NCI-H524 (cell line): ENCODE measurements around the gene BCKDHA.
"Not testable (repeated sequence)": the region's sequence is repeated elsewhere in the genome, so short reads cannot be mapped to it uniquely, and the experiment has no call there.

Source experiments
- DNase-seq, 2 experiments: peaks; one replicate each; lab custom pipeline; 2025; lab: John Stamatoyannopoulos, UW

BCKDHA gene

DNA sequence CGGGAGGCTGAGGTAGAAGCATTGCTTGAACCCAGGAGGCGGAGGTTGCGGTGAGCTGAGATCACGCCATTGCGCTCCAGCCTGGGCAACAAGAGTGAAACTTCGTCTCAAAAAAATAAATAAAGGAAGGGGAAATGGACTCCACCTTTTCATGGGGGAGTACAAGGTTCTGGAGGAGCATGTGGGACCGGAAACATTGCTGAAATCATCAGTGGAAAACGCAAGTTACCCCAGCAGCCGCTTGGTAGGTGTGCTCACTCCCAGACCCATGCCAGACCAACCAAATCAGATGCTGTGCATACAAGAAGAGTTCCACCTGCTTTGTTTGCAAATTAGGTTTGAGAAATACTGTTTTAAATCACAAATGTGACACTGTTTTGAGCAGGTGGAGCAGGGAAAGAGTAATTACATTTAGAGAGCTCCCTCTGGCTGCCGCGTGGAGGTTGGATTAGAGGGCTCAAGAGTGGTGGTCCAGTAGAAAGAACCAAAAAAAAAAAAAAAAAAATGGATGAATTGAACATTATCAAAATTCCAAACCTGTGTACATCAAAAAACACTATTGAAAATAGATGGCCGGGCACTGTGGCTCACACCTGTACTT, 50.2 kb downstream of the BCKDHA start:
- DNase-seq: no peak

DNA sequence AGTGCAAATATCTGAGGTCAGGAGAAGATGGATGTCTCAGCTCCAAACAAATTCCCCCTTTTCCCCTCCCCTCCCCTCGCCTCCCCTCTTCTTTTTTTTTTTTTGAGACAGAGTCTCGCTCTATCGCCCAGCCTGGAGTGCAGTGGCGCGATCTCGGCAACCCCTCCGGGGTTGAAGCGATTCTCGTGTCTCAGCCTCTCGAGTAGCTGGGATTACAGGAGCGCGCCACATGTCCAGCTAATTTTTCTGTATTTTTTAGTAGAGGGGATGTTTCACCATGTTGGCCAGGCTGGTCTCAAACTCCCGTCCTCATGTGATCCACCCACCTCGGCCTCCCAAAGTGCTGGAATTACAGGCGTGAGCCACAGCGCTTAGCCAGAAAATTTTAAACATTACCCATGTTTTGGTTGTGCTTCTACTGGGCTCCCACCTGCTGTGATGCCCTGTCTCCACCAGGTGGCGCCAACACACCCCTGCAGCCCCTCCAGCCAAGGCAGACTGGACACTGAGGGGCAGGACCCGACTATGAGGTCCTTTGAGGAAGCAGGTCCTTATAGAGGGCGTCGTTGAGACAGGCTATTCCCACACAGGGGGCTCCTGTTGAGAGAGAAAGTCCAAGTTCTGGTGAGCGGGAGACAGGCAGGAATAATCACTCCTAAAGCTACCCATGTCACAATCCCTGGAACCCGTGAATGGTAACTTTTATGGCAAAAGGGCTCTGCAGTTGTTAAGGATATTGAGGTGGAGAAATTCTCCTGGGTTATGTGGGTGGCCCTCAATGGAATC, 51.7 kb downstream of the BCKDHA start:
- peak; percentile 45 to 75 for DNase-seq

DNA sequence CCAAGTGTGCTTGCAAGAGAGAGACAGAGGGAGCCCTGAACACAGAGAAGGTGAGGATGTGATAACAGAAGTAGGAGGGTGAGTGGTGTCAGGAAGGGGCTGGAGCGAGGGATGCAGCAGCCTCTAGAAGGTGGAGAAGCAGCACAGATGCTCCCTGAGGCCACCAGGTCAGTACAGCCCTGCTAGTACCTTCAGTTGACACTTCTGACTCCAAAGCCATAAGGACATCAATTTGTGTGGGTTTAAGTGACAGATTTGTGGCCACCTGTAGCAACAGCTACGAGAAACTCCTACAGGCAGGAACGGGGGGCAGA, 52.2 kb downstream of the BCKDHA start:
- DNase-seq: no peak

DNA sequence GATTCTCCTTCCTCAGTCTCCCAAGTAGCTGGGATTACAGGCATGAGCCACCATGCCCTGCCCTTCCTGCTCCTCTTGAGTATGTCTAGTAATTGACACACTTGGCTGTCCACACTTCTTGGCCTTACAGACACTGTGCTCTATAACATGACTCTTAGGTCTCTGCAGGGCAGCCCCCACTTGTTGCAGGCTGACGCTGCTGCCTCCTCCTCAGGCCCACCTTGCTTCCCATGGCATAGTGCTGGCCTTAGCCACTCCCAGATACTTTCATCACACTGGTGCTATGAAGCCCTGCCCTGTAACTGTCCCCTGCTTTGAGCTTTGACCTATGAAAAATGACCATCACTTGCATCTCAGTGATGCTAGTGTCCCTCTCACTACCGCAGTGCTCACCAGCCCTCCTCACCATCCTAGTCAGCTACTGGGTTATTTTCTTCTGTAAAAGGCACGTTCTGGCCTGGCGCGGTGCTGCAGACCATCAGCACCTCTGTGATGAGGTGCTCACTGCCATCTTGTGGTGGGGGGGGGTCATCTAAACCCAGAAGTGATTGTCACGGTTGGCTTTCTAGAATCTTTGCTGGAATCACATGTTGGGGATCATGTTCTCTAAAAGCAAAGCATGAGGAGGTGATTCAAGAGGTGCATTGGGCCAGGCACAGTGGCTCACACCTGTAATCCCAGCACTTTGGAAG, 55.1 kb downstream of the BCKDHA start:
- no peak for DNase-seq

DNA sequence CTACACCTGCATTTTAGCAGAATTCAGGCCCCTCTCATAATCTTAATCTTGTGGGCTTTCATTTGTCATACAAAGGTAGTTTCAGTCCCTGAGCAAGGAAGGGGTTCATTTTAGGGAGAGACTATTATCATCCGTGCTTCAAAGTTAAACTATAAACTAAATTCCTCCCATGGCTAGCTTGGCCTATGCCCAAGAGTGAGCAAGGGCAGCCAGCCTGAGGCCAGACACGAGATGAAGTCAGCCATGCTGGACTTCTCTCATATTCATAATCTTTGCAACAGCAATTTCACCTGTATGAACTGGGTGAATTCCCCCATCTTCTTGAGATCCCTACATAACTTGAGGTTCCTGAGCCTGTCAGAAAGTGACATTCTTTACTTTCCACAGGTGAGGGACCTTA, 58.3 kb downstream of the BCKDHA start:
- DNase-seq: no peak

DNA sequence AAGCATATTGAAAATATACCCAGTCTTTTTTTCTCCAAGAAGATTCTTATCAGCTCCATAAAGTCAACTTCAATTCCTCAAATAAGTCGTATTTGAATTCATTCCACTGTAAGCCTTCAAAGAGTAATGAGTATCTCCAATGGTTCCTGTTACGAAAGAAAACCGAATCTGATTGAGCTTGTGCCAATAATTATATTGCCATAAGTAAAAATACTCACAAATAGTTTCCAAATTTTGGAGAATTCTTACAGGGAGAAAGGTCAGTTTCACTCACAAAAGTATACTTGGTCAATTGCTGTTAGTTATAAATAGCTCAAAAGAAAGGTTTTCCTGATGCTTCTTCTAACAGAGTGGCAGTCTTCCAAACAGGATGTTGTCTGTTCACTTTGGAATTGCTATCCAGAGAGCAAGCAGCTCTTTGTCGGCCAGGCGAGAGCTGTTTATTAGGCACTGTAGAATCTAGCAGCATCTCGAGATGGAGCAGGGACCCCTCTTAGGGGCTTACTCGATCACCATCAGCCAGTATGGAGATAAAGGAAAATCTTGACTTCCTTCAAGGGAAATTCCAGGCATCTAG, 58.8 kb downstream of the BCKDHA start:
- no peak for DNase-seq

DNA sequence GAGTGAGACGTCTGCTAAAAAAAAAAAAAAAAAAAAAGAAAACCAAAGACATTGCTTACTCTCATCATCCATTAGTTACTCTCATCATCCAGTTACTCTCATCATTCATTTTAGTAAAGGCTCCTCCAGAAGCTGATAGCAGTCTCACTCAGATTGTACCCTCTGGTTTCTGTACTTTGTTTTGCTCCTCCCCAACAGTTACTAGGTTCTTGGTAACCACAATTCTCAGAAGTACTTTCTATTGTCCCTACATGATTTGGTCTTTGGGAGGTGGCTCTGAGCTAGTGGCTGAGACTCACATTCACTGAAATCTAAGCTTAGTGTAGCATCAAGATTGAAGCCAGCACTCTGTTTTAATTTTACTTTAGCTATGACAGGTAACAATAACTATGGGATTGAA, 59.6 kb downstream of the BCKDHA start:
- DNase-seq: no peak

DNA sequence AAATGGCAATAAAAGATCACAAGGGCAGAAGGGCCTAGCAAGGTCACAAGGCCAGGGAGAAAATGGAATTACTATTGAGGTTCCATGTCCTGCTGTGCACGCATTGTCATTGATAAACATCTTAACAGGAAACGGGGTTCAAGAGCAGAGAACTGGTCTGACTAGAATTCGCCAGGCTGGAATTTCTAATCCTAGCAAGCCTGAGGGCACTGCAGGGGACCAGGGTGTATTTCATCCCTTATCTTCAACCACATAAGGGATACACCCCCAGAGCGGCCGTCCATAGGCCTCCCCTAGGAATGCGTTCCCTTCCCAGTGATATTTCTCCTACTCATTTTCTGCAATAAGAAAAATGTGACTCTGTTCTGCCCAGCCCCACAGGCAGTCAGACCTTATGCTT, 64.9 kb downstream of the BCKDHA start:
- no peak for DNase-seq

DNA sequence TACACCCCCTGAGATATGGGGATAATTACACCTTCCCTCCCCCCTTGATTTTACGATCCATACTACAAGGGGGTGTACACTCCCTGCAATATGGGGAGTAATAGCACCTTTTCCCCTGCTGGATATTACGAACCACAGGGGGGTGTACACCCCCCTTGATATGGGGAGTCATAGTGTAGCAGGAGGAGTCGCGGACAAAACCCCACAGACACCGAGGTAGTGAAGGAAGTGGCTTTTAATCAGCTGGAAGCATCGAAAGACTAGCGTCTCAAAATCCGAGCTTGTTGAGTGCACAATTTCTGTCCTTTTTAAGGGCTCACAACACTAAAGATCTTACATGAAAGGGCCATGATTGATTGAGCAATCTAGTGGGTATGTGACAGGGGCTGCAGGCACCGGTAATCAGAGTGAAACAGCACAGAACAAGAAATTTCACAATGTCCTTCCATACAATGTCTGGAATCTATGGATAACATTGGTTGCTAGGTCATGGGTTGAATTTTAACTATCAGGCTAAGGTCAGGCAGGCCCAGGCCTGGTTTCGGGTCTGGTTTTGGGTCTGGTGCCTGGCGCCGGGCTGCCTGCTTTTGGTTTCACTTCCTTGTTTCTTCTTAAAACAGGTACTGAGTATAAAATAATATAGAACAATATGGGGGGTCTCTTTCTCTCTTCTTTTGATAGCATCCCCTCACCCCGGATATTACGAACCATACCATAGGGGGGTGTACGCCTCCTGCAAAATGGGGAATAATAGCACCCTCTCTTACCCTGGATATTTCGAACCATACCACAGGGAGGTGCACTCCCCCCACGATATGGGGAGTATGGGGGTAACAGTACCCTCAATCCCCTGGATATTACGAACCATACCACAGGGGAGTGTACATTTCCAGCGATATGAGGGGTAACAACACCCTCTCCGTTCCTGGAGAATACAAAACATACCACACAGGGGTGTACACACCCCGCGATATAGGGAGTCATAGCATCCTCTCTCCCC, 65.9 kb downstream of the BCKDHA start:
- DNase-seq: not testable (repeated sequence)
